Endothelial cell of umbilical vein (primary cell): Measurements from ENCODE around the gene TIMD4. TPM values are rescaled to one million over a fixed set of nuclear protein-coding genes. Genes with fewer than 3 reads are reported as not detected.

Experiments
- BruUV-seq: library from RNA; stranded (reverse); fragments of 400-500 nt; replicated peaks from 2 replicates; lab custom pipeline; 2021; lab: Mats Ljungman, UMichigan
- CTCF ChIA-PET: fragments of 300-600, 350-600 bp; sonication (Branson Sonifier 250); formaldehyde crosslinking; loops from one replicate; lab custom pipeline; 2021; ENCODE audit warnings: antibody characterized with exemption, inconsistent platforms; lab: Charles Lee
- POLR2A ChIA-PET: fragments of 300-600, 350-600 bp; sonication (Branson Sonifier 250); formaldehyde crosslinking; loops from one replicate; lab custom pipeline; 2021; ENCODE audit warnings: antibody characterized with exemption, inconsistent platforms; lab: Charles Lee
- DNase-seq: peaks from one replicate; pipeline ENCODE4 v3.0.0-alpha.2; 2011; ENCODE audit warnings: low read depth, low spot score
- FAIRE-seq: peaks from 2 replicates; lab custom pipeline; 2011; peaks lifted over from hg19 to GRCh38; lab: Jason Lieb, UNC
- H2AFZ ChIP-seq: 2 replicates; pipeline ENCODE4 v1.6.0; 2012; ENCODE audit warnings: low read depth, low read length, control low read depth, inconsistent platforms
- H3K27ac ChIP-seq: 2 replicates; pipeline ENCODE4 v1.5.1; 2011; ENCODE audit warnings: low read depth, mild to moderate bottlenecking, control low read depth, low read length, moderate library complexity; ENCODE audit not compliant: insufficient read depth
- H3K27me3 ChIP-seq, 2 experiments: 2 replicates each; pipeline versions ENCODE4 v1.6.0 to v1.6.1; 2011; ENCODE audit warnings: low read length in 2 of 2, mixed read lengths in 1 of 2; ENCODE audit not compliant: control insufficient read depth in 2 of 2, insufficient read depth in 2 of 2
- H3K36me3 ChIP-seq, 2 experiments: 2 replicates in 1 of 2; 3 replicates in 1 of 2; pipeline ENCODE4 v1.5.1; 2011; ENCODE audit warnings: low read length in 2 of 2, mild to moderate bottlenecking in 1 of 2, moderate library complexity in 1 of 2; ENCODE audit not compliant: control insufficient read depth in 2 of 2, insufficient read depth in 2 of 2; ENCODE audit errors: extremely low read depth in 1 of 2
- H3K4me1 ChIP-seq: 3 replicates; pipeline ENCODE4 v1.5.1; 2011; ENCODE audit warnings: mild to moderate bottlenecking, low read length; ENCODE audit not compliant: control insufficient read depth, insufficient read depth; ENCODE audit errors: extremely low read depth
- H3K4me2 ChIP-seq: 2 replicates; pipeline ENCODE4 v1.6.1; 2011; ENCODE audit warnings: low read length, control low read depth, mixed read lengths; ENCODE audit not compliant: insufficient read depth
- H3K4me3 ChIP-seq, 3 experiments: fragments of 200-600 bp in 1 of 3; sonication (generic), shearing (Covaris generic) in 1 of 3; replicated peaks in 1 of 3; 2 replicates each; pipeline ENCODE4 v1.5.1; 2011 to 2016; ENCODE audit warnings: control low read depth in 3 of 3, low read length in 3 of 3, mild to moderate bottlenecking in 2 of 3, inconsistent platforms in 1 of 3, low read depth in 1 of 3, moderate library complexity in 1 of 3; ENCODE audit not compliant: insufficient read depth in 1 of 3
- H3K79me2 ChIP-seq: 2 replicates; pipeline ENCODE4 v1.6.0; 2012; ENCODE audit warnings: low read length, inconsistent platforms; ENCODE audit not compliant: control insufficient read depth, insufficient read depth
- H3K9ac ChIP-seq: replicated peaks from 2 replicates; pipeline ENCODE3; 2011; ENCODE audit warnings: low read length, control low read depth; ENCODE audit not compliant: insufficient read depth; ENCODE audit errors: extremely low read depth
- H3K9me1 ChIP-seq: replicated peaks from 3 replicates; pipeline ENCODE4 v1.6.0; 2011; ENCODE audit warnings: mild to moderate bottlenecking, low read length; ENCODE audit not compliant: control insufficient read depth, insufficient read depth; ENCODE audit errors: extremely low read depth
- H3K9me3 ChIP-seq: replicated peaks from 2 replicates; pipeline ENCODE4 v1.5.1; 2012; ENCODE audit warnings: low read length, inconsistent platforms; ENCODE audit not compliant: control insufficient read depth, insufficient read depth
- H4K20me1 ChIP-seq: replicated peaks from 2 replicates; pipeline ENCODE3; 2011; ENCODE audit warnings: mild to moderate bottlenecking, low read length; ENCODE audit not compliant: control insufficient read depth, insufficient read depth; ENCODE audit errors: extremely low read depth
- CTCF ChIP-seq, 2 donors: IDR thresholded peaks; 1 replicate in 1 of 2; 2 replicates in 1 of 2; pipeline ENCODE4 v1.5.1; 2011; ENCODE audit warnings: low read length in 2 of 2, mild to moderate bottlenecking in 2 of 2, moderate library complexity in 2 of 2, control low read depth in 1 of 2, inconsistent platforms in 1 of 2, low read depth in 1 of 2; ENCODE audit not compliant: insufficient read depth in 1 of 2; ENCODE audit errors: extremely low read depth in 1 of 2
- EZH2 ChIP-seq: IDR thresholded peaks from 2 replicates; pipeline ENCODE4 v1.6.1; 2012; ENCODE audit warnings: borderline replicate concordance, low read depth, mild to moderate bottlenecking, moderate library complexity, low read length, inconsistent platforms; ENCODE audit not compliant: severe bottlenecking
- FOS ChIP-seq: IDR thresholded peaks from 2 replicates; pipeline ENCODE4 v1.6.1; 2011; ENCODE audit warnings: mild to moderate bottlenecking, low read length, moderate library complexity, borderline replicate concordance; ENCODE audit not compliant: insufficient read depth
- GATA2 ChIP-seq: IDR thresholded peaks from 2 replicates; pipeline ENCODE4 v1.7.0; 2011; ENCODE audit warnings: low read depth, mild to moderate bottlenecking, moderate library complexity, mixed read lengths, low read length; ENCODE audit not compliant: insufficient read length, insufficient read depth
- JUN ChIP-seq: IDR thresholded peaks from 2 replicates; pipeline ENCODE4 v1.6.1; 2011; ENCODE audit warnings: borderline replicate concordance, low read depth; ENCODE audit not compliant: insufficient read length, insufficient read depth
- MAX ChIP-seq: IDR thresholded peaks from 2 replicates; pipeline ENCODE4 v1.6.1; 2011; ENCODE audit not compliant: insufficient read depth, insufficient read length
- MYC ChIP-seq: IDR thresholded peaks from one replicate; pipeline ENCODE4 v1.6.1; 2011; ENCODE audit warnings: mild to moderate bottlenecking, low read depth, low read length
- POLR2A ChIP-seq: IDR thresholded peaks from 2 replicates; pipeline ENCODE4 v1.6.1; 2012; ENCODE audit warnings: low read depth, mild to moderate bottlenecking, control low read depth, low read length
- POLR2AphosphoS5 ChIP-seq: IDR thresholded peaks from 2 replicates; pipeline ENCODE4 v1.6.1; 2012; ENCODE audit warnings: low read depth, mild to moderate bottlenecking, control low read depth, low read length, moderate library complexity; ENCODE audit not compliant: insufficient read depth
- dilution Hi-C: fragments of 300-500 bp; cut with MboI; formaldehyde crosslinking; loops from one replicate; pipeline ENCODE4 v1.15.0; 2019; ENCODE audit warnings: low sequenced_read_pairs; ENCODE audit not compliant: extremely low pct_ligation_motif_present
- intact Hi-C: fragments of 100-400 bp; cut with micrococcal nuclease; formaldehyde crosslinking; loops from one replicate; pipeline ENCODE4 v1.10.0; 2022
- polyA plus RNA-seq, 4 experiments: library from polyadenylated mRNA; depleted of rRNA in 3 of 4; stranded (reverse) in 3 of 4; unstranded in 1 of 4; fragments of >200 nt; gene quantifications; 2 replicates each; pipeline versions ENCODE4 v1.2.1 to v1.2.3, GENCODE V29; 2011 to 2012; ENCODE audit warnings: missing spikeins in 1 of 4
- total RNA-seq: library from RNA; stranded (reverse); gene quantifications from 2 replicates; pipeline ENCODE4 v1.2.3, GENCODE V29; 2021

Gene TIMD4
- total and polyA plus RNA-seq, 2 donors (not counting 3 experiments of a cell fraction or from before 2014, with no cell fraction given), result not detected

- Histone ChIP-seq H3K9ac (no peak overlapping the region), H3K79me2 (no peaks in the 10 kb centered on the region), H3K36me3 (no peaks in the 10 kb centered on the region), H4K20me1 (no peaks in the 10 kb centered on the region), H3K9me1 (no peaks in the 10 kb centered on the region), H3K27ac (no peak overlapping the region), H2AFZ (no peak overlapping the region), H3K4me3 (no peak overlapping the region), H3K4me2 (no peak overlapping the region), H3K9me3 (no peaks in the 10 kb centered on the region), H3K4me1 (no peaks in the 10 kb centered on the region), H3K27me3 (no peaks in the 10 kb centered on the region)
- intact Hi-C loops, result no loop called here
- DNase-seq (no peak), FAIRE-seq (no peak)
- no TSS peak for BruUV-seq
- ChIA-PET POLR2A (interaction anchor here (0.6 kb wide), 1 partner anchor 23 kb away, joined by 4 read pairs; no protein-coding TSS in a partner anchor), CTCF (no interaction called here)
- dilution Hi-C loops, result no loop called here
- TF ChIP-seq JUN (no peak), EZH2 (no peak), MAX (no peak), POLR2A (no peak), FOS (no peak), GATA2 (no peak), CTCF (IDR thresholded peaks at IDR 0.05; ENCODE audit: extremely low read depth in 1 of 2, insufficient read depth in 1 of 2, low read depth in 1 of 2, low read length in 2 of 2) (no peak), POLR2AphosphoS5 (no peak), MYC (no peak)
Observed at GRCh38 chr5:156920042-156920860, 42.8 kb downstream of the TIMD4 start.
